Stimulated activated effector memory CD8-positive, alpha-beta T cell treated with anti-CD3 and anti-CD28 coated beads, Interleukin-12 subunit alpha, Interleukin-12 subunit beta, amount 100 ng/mL, for 72 hours (primary cell): Measurements from ENCODE around the gene SLC6A19.
A peak's percentile ranks its signal among the peaks of the same experiment; 100 is the strongest.
"Not testable (repeated sequence)": the region's sequence is repeated elsewhere in the genome, so short reads cannot be mapped to it uniquely, and the experiment has no call there.

ENCODE experiments used
- ATAC-seq: fragments of 150-1000 bp; cut with Tn5 transposase; 2 replicates; pipeline ENCODE4 v1.10.0; 2021
- DNase-seq, 2 donors: peaks; one replicate each; pipeline ENCODE4 v3.0.0; 2021 to 2022; ENCODE audit warnings: low spot score in 2 of 2
- H3K27ac Mint-ChIP-seq: one replicate; pipeline ENCODE4 v1.8.0; 2022; ENCODE audit warnings: mild to moderate bottlenecking, mixed read lengths
- H3K36me3 Mint-ChIP-seq: one replicate; pipeline ENCODE4 v1.8.0; 2022; ENCODE audit warnings: mild to moderate bottlenecking, mixed read lengths
- H3K4me1 Mint-ChIP-seq: one replicate; pipeline ENCODE4 v1.8.0; 2022; ENCODE audit warnings: mixed read lengths
- H3K4me3 Mint-ChIP-seq: one replicate; pipeline ENCODE4 v1.8.0; 2022; ENCODE audit warnings: mild to moderate bottlenecking, mixed read lengths
- H3K9me3 Mint-ChIP-seq: one replicate; pipeline ENCODE4 v1.8.0; 2022; ENCODE audit warnings: mixed read lengths

Gene SLC6A19

DNA sequence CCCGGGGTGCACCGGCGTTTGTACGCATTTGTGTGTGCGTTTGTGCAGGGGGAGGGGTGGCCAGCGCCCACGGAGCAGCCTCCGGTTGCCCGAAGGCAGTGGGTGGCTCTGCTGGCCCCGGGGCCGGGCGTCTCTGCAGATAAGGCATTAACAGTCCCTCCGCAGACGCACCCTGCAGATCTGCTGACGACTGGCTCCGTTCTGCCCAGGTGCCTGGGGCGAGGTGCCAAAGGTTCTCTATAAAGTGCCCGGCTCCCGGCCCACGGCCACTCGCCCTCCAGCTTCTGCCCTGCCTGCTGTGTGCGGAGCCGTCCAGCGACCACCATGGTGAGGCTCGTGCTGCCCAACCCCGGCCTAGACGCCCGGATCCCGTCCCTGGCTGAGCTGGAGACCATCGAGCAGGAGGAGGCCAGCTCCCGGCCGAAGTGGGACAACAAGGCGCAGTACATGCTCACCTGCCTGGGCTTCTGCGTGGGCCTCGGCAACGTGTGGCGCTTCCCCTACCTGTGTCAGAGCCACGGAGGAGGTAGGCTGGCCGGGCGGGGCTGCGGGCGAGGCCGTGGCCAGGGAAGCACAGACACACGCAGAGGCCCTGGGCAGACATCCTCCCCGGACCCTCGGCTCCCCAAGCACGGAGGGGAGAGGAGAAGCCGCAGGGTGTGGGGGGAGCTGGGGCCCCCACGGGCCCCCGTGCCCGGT, at the start of gene SLC6A19:
Gene SLC6A19, plus strand, starts transcription at position 269 of the 699 bp plus-strand sequence. Its CDS starts 56 bp downstream, at position 325.
- Mint-ChIP-seq H3K4me1 (no peaks in the 10 kb centered on the region), H3K36me3 (no peaks in the 10 kb centered on the region), H3K27ac (no peak within 1 kb of the TSS), H3K9me3 (no peaks in the 10 kb centered on the region), H3K4me3 (no peak within 1 kb of the TSS)
- ATAC-seq, result no peak
- no peak for DNase-seq

DNA sequence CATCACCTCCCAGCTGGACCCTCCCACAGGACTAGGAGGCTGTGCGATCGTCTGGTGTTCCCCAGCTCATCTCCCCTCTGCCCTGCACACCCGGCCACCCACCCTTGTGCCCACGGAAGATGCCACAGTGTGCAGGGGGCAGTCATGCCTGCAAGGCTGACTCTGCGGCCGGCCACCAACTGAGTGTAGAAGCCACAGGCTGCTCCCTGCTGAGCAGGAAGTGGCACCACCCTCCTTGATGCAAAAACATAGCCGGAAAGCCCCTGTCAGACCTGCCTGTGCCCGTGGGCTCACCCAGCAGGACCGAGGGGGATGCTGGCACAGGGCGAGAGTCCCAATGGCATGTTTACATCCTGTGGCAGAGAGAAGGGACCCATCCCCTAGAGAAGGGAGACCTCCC, 49.2 kb upstream of the SLC6A19 start:
- H3K4me3 Mint-ChIP-seq, result peak overlapping the region; percentile 35
- no peak overlapping the region for H3K27ac Mint-ChIP-seq
- H3K36me3 Mint-ChIP-seq, result no peaks in the 10 kb centered on the region
- H3K4me1 Mint-ChIP-seq, result peaks cover 22% of the 10 kb centered on the region
- ATAC-seq, result peak; percentile 83
- no peaks in the 10 kb centered on the region for H3K9me3 Mint-ChIP-seq
- DNase-seq, result no peak

DNA sequence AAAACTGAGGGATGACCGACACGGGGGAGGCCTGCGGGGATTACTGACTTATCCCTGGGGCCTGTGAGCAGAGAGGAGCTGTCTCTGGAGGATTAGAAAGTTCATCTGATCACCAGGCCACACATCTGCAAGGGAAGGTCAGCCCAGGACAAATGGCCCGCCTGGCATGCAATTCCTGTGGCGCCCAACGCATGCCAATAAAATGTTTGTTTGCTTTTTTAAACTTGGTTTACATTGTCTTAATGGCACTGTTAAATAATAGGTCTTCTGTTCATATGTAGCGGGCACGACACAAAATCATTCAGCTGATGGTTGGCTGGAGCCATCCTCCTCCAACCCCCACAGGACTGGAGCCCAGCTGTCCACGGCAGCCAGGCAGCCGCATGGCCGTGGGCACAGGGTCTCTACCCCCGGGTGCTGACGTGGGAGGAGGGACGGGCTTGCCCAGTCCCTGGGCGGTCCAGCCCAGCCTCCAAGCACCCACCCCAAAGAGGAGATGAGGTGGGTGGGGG, 48.6 kb upstream of the SLC6A19 start:
- no peaks in the 10 kb centered on the region for H3K36me3 Mint-ChIP-seq
- no peak overlapping the region for H3K4me3 Mint-ChIP-seq
- H3K27ac Mint-ChIP-seq, result no peak overlapping the region
- ATAC-seq (no peak), DNase-seq (no peak)
- peaks cover 22% of the 10 kb centered on the region for H3K4me1 Mint-ChIP-seq
- H3K9me3 Mint-ChIP-seq, result no peaks in the 10 kb centered on the region

DNA sequence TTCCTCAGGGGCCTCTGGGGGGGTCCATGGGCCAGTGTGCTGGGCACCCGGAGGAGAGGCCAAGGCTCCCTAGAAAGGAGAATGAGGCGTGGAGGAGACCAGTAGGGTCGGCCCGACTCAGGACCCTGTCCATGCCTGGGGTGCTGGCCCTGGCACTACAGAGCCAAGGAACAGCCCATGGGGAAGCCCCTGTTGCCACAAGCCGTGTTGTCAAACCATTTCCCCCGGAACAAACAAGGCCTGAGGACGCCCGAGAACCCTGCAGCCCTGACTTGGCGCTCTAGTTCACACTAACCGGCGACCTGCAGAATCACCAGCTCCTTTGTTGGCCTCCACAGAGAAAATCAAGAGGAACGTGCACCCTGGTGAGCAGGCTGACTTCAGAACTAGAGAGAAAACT, 48.0 kb upstream of the SLC6A19 start:
- no peak overlapping the region for H3K4me3 Mint-ChIP-seq
- ATAC-seq (peak; percentile 37), DNase-seq (no peak)
- H3K36me3 Mint-ChIP-seq, result no peaks in the 10 kb centered on the region
- H3K27ac Mint-ChIP-seq, result no peak overlapping the region
- H3K9me3 Mint-ChIP-seq, result no peaks in the 10 kb centered on the region
- peaks cover 22% of the 10 kb centered on the region for H3K4me1 Mint-ChIP-seq

GRCh38 chr5:1155191-1156032, 46.0 kb upstream of the SLC6A19 start:
- no peak for ATAC-seq
- Mint-ChIP-seq H3K36me3 (no peaks in the 10 kb centered on the region), H3K27ac (no peak overlapping the region), H3K9me3 (no peaks in the 10 kb centered on the region), H3K4me3 (peak overlapping the region; percentile 5), H3K4me1 (peaks cover 22% of the 10 kb centered on the region)
- DNase-seq, result no peak

DNA sequence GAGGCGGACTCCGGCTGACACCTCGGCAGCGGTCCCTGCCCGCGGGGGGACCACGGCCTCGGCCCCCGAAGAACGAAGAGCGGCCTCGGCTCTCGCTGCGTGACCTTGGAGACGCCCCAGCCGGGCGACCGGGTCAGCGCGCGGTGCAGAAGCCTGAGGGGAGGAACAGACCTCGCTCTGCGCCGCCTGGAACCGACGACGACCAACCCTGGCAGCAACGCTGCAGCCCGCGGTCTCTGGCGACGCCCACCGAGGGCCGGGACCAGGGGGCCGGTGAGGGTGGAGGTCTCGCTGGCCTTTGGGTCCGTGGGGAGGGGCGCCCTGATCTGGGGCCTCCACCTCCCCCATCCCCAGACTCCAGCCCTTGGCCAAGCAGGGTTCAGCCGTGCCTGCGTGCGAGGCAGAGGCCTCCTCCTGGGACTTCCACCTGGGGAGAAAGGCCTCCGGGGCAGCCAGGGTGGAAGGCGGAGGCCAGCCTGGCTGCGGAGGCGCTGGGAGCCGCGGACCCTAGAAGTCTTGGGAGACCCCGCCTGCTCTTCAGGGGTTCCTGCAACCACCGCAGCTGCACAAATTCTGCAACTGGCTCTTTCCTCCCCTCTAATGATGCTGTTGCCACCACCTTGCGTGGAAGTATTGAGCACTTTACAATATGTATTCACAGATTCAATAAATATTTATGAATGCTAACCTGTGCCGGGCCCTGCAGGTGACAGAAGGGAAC, 45.2 kb upstream of the SLC6A19 start:
- Mint-ChIP-seq H3K36me3 (no peaks in the 10 kb centered on the region), H3K4me1 (peaks cover 22% of the 10 kb centered on the region), H3K27ac (no peak overlapping the region), H3K4me3 (no peak overlapping the region), H3K9me3 (no peaks in the 10 kb centered on the region)
- ATAC-seq (no peak), DNase-seq (no peak)

GRCh38 chr5:1156754-1157460, 44.5 kb upstream of the SLC6A19 start:
- Mint-ChIP-seq H3K4me3 (no peak overlapping the region), H3K4me1 (peaks cover 20% of the 10 kb centered on the region), H3K27ac (no peak overlapping the region), H3K36me3 (no peaks in the 10 kb centered on the region), H3K9me3 (no peaks in the 10 kb centered on the region)
- ATAC-seq (no peak), DNase-seq (no peak)

- not testable (repeated sequence) for H3K27ac Mint-ChIP-seq, H3K9me3 Mint-ChIP-seq, ATAC-seq, H3K4me3 Mint-ChIP-seq, DNase-seq, H3K36me3 Mint-ChIP-seq
- H3K4me1 Mint-ChIP-seq, result peaks cover 13% of the 10 kb centered on the region
Measured at GRCh38 chr5:1157461-1157986, 43.9 kb upstream of the SLC6A19 start.

DNA sequence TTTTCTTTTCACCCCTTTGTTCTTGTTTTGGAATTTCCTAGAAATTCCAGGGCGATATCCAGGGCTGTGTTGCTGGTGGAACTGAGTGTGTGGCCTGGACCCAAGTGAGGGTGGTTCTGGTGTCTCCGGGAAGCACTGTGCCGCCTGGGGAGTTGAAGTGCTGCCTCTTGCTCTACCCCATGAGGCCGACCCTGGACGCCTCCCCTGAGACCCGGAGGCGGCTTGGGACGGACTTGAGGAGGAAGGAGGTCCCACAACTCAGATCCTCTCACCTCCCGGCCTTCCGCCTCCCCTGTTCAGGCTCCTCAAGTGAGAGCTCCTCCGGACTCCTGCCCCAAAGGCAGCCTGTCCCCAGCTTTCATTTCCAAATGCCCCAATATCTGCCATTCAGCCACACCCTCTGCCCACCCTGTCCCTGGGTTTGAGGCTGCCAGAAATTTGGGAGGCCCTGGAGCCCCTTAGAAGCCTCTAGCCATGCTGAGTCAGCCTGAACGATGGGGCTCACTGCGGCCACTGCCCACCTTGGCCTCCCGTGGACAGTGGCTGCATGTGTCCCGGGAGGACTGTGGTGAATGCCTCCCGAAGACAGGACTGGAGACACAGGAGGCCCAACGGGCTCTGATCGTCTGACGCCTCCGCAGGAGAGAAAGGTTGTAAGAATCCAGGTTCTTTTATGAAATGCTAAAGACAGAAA, 42.6 kb upstream of the SLC6A19 start:
- DNase-seq (no peak), ATAC-seq (no peak)
- no peak overlapping the region for H3K4me3 Mint-ChIP-seq
- H3K9me3 Mint-ChIP-seq, result no peaks in the 10 kb centered on the region
- H3K27ac Mint-ChIP-seq, result no peak overlapping the region
- H3K36me3 Mint-ChIP-seq, result no peaks in the 10 kb centered on the region
- H3K4me1 Mint-ChIP-seq, result peaks cover 8% of the 10 kb centered on the region

DNA sequence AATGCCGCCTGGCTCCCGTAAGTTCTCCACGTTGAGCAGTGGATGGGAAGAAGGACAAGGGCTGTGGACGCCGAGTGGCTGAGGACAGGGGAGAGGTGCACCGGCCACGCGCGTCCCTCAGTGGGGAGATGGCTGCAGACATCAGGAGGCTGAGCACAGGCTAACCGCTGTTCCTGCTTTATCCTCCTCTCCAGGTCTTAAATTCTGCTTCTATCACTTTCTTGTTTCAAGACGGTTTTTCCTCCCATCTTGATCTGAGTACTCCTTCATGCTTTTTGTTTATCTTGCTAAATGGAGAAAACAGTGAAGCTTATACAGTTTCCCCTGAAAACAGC, 42.1 kb upstream of the SLC6A19 start:
- peaks cover 3% of the 10 kb centered on the region for H3K4me1 Mint-ChIP-seq
- no peaks in the 10 kb centered on the region for H3K36me3 Mint-ChIP-seq
- no peaks in the 10 kb centered on the region for H3K9me3 Mint-ChIP-seq
- no peak overlapping the region for H3K4me3 Mint-ChIP-seq
- ATAC-seq, result no peak
- no peak for DNase-seq
- no peak overlapping the region for H3K27ac Mint-ChIP-seq

DNA sequence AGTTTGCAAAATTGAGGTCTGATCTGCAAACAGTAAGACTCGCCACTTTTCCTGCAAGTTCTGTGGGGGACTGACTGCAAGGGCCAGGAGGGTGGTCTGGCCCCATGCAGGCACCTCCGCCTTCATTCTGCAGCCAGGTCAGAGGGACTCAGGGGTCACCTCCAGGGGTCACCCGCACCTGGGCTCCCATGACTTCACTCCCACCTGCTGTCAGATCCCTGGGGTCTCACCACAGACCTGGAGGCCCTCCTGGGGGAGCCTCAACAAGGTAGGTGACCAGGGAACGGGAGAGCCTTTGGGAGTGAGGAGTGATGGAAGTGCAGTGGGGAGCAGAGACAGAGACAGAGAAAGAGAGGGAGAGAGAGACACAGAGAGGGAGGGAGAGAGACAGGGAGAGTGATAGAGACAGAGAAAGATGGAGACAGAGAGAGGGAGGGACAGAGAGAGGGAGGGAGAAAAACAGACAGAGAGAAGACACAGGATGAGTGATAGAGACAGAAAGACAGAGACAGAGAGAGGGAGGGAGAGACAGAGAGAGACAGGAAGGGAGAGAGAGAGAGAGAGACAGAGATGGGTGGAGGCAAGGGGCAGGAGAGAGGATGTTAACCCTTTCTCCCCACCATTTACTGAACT, 41.5 kb upstream of the SLC6A19 start:
- ATAC-seq (no peak), DNase-seq (no peak)
- H3K27ac Mint-ChIP-seq, result no peak overlapping the region

DNA sequence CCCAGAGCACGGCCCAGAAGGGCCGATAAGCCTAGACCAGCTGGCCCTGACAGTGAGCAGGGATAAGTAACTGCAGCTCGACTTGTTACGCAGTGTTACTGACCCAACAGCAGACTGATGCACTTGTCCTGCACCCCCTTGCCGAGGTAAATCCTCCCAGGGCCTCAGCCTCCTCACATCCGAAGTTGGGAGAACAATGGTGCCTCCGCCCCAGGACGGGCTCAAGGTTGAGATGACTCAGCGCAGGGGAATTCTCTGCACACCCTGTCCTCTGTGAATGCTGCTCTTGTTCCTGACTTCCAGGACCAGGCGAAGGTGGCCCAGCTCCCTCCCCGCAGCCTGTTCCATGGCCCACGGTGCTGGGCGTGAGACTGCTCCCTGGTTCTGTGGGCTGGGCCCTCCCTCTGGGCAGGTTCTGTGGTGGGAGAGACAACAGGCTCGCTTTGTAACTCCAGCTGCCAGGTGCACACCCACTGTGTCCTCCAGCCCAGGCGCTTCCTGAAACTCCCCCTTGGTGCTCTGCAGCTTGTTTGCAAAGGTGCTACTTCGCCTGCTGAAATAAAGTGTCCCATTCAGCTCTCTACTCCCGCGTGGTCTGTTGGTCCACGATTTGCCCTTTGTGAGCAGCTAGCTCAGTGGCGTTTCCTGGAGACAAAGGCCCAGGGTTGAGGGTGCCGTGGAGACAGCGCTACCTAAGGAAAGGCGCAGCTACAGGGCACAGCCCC, 40.1 kb upstream of the SLC6A19 start:
- Mint-ChIP-seq H3K27ac (no peak overlapping the region), H3K4me1 (no peaks in the 10 kb centered on the region), H3K36me3 (no peaks in the 10 kb centered on the region), H3K4me3 (no peak overlapping the region), H3K9me3 (no peaks in the 10 kb centered on the region)
- ATAC-seq (no peak), DNase-seq (no peak)

More for the DNA sequence above, 41.5 kb upstream of the SLC6A19 start:
- Mint-ChIP-seq H3K4me1 (no peaks in the 10 kb centered on the region), H3K9me3 (no peaks in the 10 kb centered on the region), H3K36me3 (no peaks in the 10 kb centered on the region), H3K4me3 (no peak overlapping the region)

DNA sequence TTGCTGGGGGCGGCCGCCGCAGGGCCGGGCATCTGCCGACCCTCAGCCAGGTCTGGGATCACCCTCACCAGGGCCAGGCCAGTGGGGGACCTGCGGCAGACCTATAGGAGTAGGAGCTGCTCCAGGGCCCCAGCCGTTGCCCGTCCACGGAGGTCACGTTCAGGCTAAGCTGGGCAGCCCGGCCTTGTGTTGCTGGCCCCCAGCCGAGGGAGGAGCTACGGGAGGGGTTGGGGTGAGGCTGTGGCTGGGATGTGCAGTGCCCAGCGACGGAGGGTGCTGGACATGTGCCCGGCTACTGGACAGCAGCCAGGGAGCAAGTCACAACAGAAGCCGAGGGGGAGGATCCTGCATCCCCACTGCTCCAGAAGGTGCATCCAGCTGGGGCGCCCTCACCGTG, 39.6 kb upstream of the SLC6A19 start:
- H3K4me1 Mint-ChIP-seq, result no peaks in the 10 kb centered on the region
- no peaks in the 10 kb centered on the region for H3K36me3 Mint-ChIP-seq
- no peak overlapping the region for H3K4me3 Mint-ChIP-seq
- DNase-seq (no peak), ATAC-seq (peak; percentile 4)
- H3K27ac Mint-ChIP-seq, result no peak overlapping the region
- no peaks in the 10 kb centered on the region for H3K9me3 Mint-ChIP-seq
